ENCODE results near the gene MED15. TPM values are rescaled to one million over a fixed set of nuclear protein-coding genes. Genes with fewer than 3 reads are reported as not detected.
"Not testable (repeated sequence)": the region's sequence is repeated elsewhere in the genome, so short reads cannot be mapped to it uniquely, and the experiment has no call there.

MED15 gene
- polyA plus RNA-seq, 4 donors, result 31.8 to 67.8 (median 48.3) TPM

DNA sequence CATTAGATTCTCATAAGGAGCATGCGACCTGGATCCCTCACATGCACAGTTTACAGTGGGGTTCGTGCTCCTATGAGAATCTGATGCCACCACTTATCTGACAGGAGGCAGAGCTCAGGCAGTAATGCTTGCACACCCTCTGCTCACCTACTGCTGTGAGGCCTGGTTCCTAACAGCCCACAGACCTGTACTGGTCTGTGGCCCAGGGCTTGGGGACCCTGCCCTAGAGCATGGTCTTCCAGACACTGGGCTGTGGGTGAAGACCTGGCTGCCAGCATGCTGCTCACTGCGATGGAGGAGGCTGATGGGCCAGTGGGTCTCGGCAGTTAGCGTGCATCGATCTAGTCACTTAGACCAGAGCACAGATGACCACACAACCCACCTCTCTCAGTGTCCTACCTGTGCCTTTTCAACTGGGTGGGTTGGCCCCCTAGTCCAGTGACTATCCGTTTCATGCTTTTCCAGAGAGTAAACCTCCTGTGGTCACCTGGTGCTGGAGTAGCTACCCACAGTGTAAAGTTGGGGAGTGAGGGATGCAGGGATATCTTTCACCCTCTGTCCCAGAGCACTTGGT, 21.1 kb downstream of the MED15 start:
- DNase-seq (ENCODE audit: low read depth in 4 of 4, low spot score in 2 of 4), result no peak

DNA sequence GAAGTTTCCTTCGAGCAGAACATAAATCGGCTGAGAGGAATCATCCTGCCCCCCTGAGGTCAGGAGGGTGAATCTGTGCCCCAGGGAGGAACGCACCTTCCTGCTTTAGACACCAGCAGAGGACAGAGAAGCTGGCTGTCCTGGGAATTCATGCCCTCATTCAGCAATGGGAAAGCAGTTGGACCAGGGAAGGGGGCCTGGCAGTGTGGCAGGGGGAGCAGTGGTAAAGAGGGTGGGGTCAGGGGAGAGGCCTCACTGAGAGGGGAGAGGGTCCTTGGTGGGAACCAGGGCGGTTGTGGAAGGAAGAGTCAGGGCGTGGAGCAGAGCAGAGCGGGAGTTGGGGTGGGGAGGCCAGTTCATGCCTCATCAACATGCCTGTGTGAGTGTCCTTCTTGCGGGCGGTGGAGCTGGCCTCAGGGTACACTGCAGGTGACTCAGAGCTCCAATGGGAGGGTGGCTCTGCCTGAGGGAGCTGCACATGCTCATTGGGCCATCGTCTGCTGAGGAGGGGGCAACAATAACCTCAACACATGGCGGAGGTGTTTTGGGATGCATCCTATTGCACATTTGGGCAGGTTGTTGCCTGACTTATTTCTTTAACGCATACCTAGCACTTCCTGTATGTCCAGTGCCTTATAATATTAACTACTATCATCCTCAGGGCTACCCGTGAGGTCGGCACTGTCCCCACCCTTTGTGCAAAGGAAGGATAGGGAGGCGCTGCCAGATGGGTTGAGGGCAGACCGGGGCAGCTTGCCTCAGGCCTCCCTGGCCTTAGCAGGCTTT, 23.2 kb downstream of the MED15 start:
- no peak for DNase-seq (ENCODE audit: low read depth in 4 of 4, low spot score in 2 of 4)

DNA sequence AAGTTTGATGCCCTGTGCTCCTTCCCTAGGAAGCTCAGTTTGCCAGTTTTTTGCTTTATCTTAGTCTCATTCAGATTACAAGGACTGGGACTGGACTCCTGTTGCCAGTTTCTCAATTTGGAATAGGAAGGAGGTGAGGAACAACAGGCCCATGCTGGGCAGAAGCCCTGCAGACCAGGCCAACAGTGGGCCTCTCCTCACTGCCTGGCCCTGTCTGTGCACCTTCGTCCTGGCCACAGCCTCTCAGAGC, 23.7 kb downstream of the MED15 start:
- no peak for DNase-seq (ENCODE audit: low read depth in 4 of 4, low spot score in 2 of 4)

- no peak for DNase-seq (ENCODE audit: low read depth in 4 of 4, low spot score in 2 of 4)
Observed at GRCh38 chr22:20531404-20532201, 24.2 kb downstream of the MED15 start.

- no peak for DNase-seq (ENCODE audit: low read depth in 4 of 4, low spot score in 2 of 4)
Observed at GRCh38 chr22:20532256-20532993, 25.0 kb downstream of the MED15 start.

- no peak for DNase-seq (ENCODE audit: low read depth in 4 of 4, low spot score in 2 of 4)
Observed at GRCh38 chr22:20533095-20533878, 25.9 kb downstream of the MED15 start.

DNA sequence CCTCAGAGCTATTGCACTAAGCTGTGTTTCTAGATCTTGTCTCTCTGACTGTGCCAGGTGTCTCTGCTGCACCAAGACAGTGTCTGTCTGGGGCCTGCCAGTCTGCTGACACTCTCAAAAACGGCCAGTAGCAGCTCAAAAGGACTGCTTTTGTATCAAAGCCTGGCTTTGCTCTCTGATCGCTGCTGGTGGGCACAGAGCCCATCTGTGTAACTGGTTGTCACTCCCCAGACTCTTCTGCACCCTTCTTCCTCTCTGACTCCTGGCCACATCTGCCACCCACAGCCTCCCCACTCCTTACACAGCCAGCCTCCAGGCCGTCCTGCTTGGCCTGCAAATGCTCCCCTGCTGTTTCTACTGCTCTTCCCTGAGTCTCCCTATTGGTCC, 26.5 kb downstream of the MED15 start:
- no peak for DNase-seq (ENCODE audit: low read depth in 4 of 4, low spot score in 2 of 4)

DNA sequence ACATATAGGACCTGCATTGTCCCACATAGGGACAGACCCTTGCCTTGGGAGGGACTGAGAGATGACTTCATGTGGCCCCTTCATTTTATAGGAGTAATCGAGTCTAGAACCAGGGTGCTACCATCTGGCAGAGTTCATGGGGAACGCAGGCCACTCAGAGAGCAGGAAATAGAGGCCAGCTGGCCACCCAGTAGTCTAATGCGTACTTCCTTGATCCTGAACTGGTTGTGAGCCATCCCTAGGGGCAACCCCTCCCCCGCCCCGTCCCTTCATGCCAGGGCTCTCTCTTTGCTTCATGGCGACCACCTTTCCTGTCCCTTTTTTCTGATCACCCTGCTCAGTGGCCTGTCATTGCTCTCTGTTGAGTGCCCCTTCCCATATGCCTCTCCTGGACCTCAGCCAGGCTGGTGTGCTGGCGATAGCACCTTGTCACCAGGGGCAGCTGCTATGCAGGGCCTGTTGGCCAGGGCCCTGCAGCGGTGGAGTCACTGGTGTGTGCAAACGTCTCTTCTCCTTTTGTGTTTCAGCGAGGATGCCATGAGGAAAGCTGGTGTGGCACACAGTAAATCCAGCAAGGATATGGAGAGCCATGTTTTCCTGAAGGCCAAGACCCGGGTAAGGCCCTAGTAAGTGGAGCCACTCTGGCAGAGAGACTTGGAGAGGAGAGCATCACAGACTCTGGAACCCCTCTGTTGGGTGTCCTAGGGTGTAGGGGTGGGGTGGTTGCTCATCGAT, 29.3 kb downstream of the MED15 start:
- DNase-seq (ENCODE audit: low read depth in 4 of 4, low spot score in 2 of 4), result no peak

GRCh38 chr22:20537325-20537756, 29.9 kb downstream of the MED15 start:
- DNase-seq (ENCODE audit: low read depth in 4 of 4, low spot score in 2 of 4), result no peak

GRCh38 chr22:20537983-20538382, 30.6 kb downstream of the MED15 start:
- no peak for DNase-seq (ENCODE audit: low read depth in 4 of 4, low spot score in 2 of 4)

GRCh38 chr22:20538875-20539274, 31.5 kb downstream of the MED15 start:
- not testable (repeated sequence) for DNase-seq (ENCODE audit: low read depth in 4 of 4, low spot score in 2 of 4)

DNA sequence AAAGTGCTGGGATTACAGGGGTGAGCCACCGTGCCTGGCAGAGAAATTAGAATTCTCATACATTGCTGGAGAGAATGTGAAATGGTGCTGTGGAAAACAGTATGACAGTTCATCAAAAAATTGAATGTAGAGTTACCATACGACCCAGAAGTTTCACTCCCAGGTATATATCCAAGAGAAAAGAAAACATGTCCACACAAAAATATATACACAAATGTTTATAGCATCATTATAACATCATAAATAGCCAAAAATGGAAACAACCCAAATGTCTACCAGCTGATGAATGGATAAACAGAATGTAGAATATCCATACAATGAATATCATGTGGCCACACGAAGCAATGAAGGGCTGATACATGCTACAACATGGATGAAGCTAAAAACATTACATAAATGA, 34.6 kb downstream of the MED15 start:
- DNase-seq (ENCODE audit: low read depth in 4 of 4, low spot score in 2 of 4), result no peak

- no peak for DNase-seq (ENCODE audit: low read depth in 4 of 4, low spot score in 2 of 4)
Observed at GRCh38 chr22:20542736-20543135, 35.3 kb downstream of the MED15 start.

- not testable (repeated sequence) for DNase-seq (ENCODE audit: low read depth in 4 of 4, low spot score in 2 of 4)
Observed at GRCh38 chr22:20545318-20545634, 37.9 kb downstream of the MED15 start.

DNA sequence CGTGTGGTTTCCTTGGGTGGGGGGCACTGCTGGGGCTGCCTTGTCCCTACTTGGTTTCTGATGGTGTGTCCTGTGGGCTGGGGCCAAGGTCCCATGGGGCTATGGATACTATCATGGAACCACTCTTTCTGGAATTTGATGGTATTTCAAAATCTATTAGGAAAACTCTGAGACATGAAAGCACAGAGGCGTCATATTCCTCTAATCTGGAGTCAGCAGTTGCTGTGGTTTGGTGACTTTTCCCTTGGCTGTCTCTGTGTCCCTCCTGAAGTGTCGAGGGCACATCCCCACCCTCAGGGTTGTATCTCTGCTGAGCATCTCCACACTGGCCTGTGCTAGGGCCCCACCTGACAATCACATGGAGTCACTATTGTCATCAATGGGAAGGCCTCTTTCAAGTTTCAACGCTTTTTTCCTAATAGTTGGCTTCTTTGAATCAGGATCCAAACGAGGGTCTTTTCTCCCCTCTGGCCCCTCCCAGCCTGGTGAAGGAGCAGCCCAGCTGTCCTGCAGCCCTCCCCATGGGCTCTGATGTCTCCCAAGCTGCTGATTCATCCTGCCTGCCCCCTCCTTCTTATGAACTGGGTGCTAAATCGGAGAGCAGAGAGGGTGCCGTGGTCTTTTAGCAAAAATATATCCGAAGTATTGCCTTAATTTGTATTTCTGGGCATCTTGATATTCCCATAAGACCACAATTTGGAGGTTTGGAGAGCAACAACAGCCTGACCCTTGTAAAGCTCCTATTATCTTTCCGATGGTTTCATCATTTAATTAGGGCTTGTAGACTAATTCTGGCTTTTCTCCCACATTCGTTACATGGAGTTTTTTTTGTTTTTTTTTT, 38.5 kb downstream of the MED15 start:
- DNase-seq (ENCODE audit: low read depth in 4 of 4, low spot score in 2 of 4), result no peak

DNA sequence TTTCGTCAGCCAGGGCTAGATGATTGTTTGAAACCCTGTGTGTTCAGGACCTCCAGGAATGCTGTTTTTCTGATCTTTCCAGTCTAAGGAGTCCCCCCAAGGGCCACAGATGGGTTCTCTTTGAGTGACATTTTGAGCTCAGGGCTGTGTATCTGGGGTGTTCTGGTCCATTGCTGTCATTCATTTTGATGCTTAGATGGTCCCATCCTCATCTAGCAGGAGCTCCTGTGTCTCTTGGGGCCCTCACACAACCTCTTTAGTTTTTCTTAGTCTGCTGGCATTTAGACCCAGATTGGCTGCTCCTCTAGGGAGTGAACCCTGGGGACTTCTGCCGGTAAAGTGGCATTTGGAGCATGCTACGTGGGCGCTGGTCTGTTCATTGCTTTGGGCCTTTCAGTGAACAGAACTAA, 39.1 kb downstream of the MED15 start:
- DNase-seq (ENCODE audit: low read depth in 4 of 4, low spot score in 2 of 4), result no peak

GRCh38 chr22:20547029-20547428, 39.6 kb downstream of the MED15 start:
- DNase-seq (ENCODE audit: low read depth in 4 of 4, low spot score in 2 of 4), result no peak

DNA sequence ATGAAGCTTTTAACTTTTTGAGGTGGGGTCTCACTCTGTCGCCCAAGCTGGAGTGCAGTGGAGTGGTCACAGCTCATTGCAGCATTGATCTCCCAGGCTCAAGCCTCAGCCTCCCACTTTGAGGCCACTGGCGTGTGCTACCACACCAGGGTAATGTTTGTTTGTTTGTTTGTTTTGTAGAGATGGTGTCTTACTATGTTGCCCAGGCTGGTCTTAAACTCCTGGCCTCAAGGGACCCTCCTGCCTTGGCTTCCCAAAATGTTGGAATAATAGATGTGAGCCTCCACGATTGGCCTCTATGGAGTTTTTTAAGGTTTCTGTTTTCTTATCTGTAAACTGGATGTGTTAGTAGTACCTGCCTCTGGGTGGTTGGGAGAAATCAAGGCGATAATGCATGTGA, 41.4 kb downstream of the MED15 start:
- DNase-seq (ENCODE audit: low read depth in 4 of 4, low spot score in 2 of 4), result no peak

GRCh38 chr22:20549232-20549841, 41.9 kb downstream of the MED15 start:
- no peak for DNase-seq (ENCODE audit: low read depth in 4 of 4, low spot score in 2 of 4)
